H9 (cell line): Measurements from ENCODE around the gene RPL22. TPM values are rescaled to one million over a fixed set of nuclear protein-coding genes. Genes with fewer than 3 reads are reported as not detected.

ENCODE experiments used
- DNase-seq: peaks from one replicate; pipeline ENCODE4 v3.0.0-alpha.2; 2017
- H2AFZ ChIP-seq: one replicate; pipeline ENCODE4 v1.6.1; 2013; ENCODE audit warnings: mild to moderate bottlenecking, low read length, control low read depth, moderate library complexity
- H2AK5ac ChIP-seq: 2 replicates; pipeline ENCODE4 v1.6.1; 2013; ENCODE audit warnings: low read length, control low read depth, mixed read lengths; ENCODE audit not compliant: insufficient read length
- H2BK120ac ChIP-seq: one replicate; pipeline ENCODE4 v1.6.1; 2013; ENCODE audit warnings: low read depth, mild to moderate bottlenecking, low read length, control low read depth, inconsistent platforms; ENCODE audit not compliant: poor library complexity, severe bottlenecking
- H2BK12ac ChIP-seq: 2 replicates; pipeline ENCODE4 v1.6.1; 2013; ENCODE audit warnings: low read length, control low read depth, mixed read lengths, low read depth; ENCODE audit not compliant: insufficient read length
- H2BK15ac ChIP-seq: 2 replicates; pipeline ENCODE4 v1.6.1; 2013; ENCODE audit warnings: low read depth, low read length, control low read depth
- H2BK20ac ChIP-seq: one replicate; pipeline ENCODE4 v1.6.1; 2013; ENCODE audit warnings: low read depth, mild to moderate bottlenecking, low read length, control low read depth, inconsistent platforms; ENCODE audit not compliant: poor library complexity, severe bottlenecking
- H2BK5ac ChIP-seq: 2 replicates; pipeline ENCODE4 v1.6.1; 2013; ENCODE audit warnings: low read length, control low read depth, mixed read lengths; ENCODE audit not compliant: insufficient read length
- H3K14ac ChIP-seq: 2 replicates; pipeline ENCODE4 v1.6.1; 2013; ENCODE audit warnings: low read length, control low read depth; ENCODE audit not compliant: insufficient read depth
- H3K18ac ChIP-seq: 2 replicates; pipeline ENCODE4 v1.6.1; 2013; ENCODE audit warnings: low read depth, mild to moderate bottlenecking, mixed read lengths, low read length, control low read depth; ENCODE audit not compliant: insufficient read length
- H3K23ac ChIP-seq: 2 replicates; pipeline ENCODE4 v1.6.1; 2013; ENCODE audit warnings: low read length, control low read depth, mixed read lengths, low read depth; ENCODE audit not compliant: insufficient read length
- H3K23me2 ChIP-seq: 2 replicates; pipeline ENCODE4 v1.6.1; 2013; ENCODE audit warnings: low read depth, mild to moderate bottlenecking, mixed read lengths, low read length, control low read depth; ENCODE audit not compliant: insufficient read length, poor library complexity, severe bottlenecking
- H3K27ac ChIP-seq: 2 replicates; pipeline ENCODE4 v1.5.1; 2013; ENCODE audit warnings: low read length, control low read depth, mixed read lengths, low read depth; ENCODE audit not compliant: insufficient read length
- H3K27me3 ChIP-seq: 2 replicates; pipeline ENCODE4 v1.6.1; 2013; ENCODE audit warnings: low read length, control low read depth, inconsistent platforms; ENCODE audit not compliant: insufficient read depth
- H3K4ac ChIP-seq: 2 replicates; pipeline ENCODE4 v1.6.1; 2013; ENCODE audit warnings: low read depth, mild to moderate bottlenecking, control low read depth, inconsistent platforms, low read length, moderate library complexity
- H3K4me1 ChIP-seq: 2 replicates; pipeline ENCODE4 v1.6.1; 2013; ENCODE audit warnings: low read length, control low read depth, inconsistent platforms; ENCODE audit not compliant: insufficient read depth
- H3K4me2 ChIP-seq: 2 replicates; pipeline ENCODE4 v1.6.1; 2013; ENCODE audit warnings: low read length, control low read depth, mixed read lengths; ENCODE audit not compliant: insufficient read length, insufficient read depth
- H3K56ac ChIP-seq: 2 replicates; pipeline ENCODE4 v1.6.1; 2013; ENCODE audit warnings: low read depth, mild to moderate bottlenecking, mixed read lengths, low read length, control low read depth; ENCODE audit not compliant: insufficient read length
- H3K79me1 ChIP-seq: 2 replicates; pipeline ENCODE4 v1.6.1; 2013; ENCODE audit warnings: low read depth, mild to moderate bottlenecking, moderate library complexity, low read length, control low read depth, inconsistent platforms; ENCODE audit not compliant: insufficient read depth, poor library complexity, severe bottlenecking
- H3K79me2 ChIP-seq: 2 replicates; pipeline ENCODE4 v1.6.1; 2013; ENCODE audit warnings: low read length, control low read depth, inconsistent platforms; ENCODE audit not compliant: insufficient read depth
- H3K9ac ChIP-seq: 2 replicates; pipeline ENCODE4 v1.6.1; 2013; ENCODE audit warnings: low read length, control low read depth, mixed read lengths; ENCODE audit not compliant: insufficient read length; ENCODE audit errors: extremely low read depth
- H3K9me3 ChIP-seq: one replicate; pipeline ENCODE4 v1.6.1; 2013; ENCODE audit warnings: low read depth, low read length, inconsistent platforms; ENCODE audit not compliant: control insufficient read depth
- H3T11ph ChIP-seq: one replicate; pipeline ENCODE4 v1.6.1; 2013; ENCODE audit warnings: mild to moderate bottlenecking, low read length, control low read depth, inconsistent platforms
- H4K20me1 ChIP-seq: one replicate; pipeline ENCODE4 v1.6.1; 2013; ENCODE audit not compliant: control insufficient read depth, insufficient read length, insufficient read depth
- H4K5ac ChIP-seq: 2 replicates; pipeline ENCODE4 v1.6.1; 2013; ENCODE audit warnings: low read depth, mild to moderate bottlenecking, mixed read lengths, low read length, control low read depth; ENCODE audit not compliant: insufficient read length
- H4K8ac ChIP-seq: replicated peaks from 2 replicates; pipeline ENCODE4 v1.6.1; 2013; ENCODE audit warnings: low read length, control low read depth, mixed read lengths, low read depth; ENCODE audit not compliant: insufficient read length
- H4K91ac ChIP-seq: 2 replicates; pipeline ENCODE4 v1.6.1; 2013; ENCODE audit warnings: low read depth, mild to moderate bottlenecking, moderate library complexity, mixed read lengths, low read length, control low read depth; ENCODE audit not compliant: insufficient read length
- H3K27ac Mint-ChIP-seq, 3 experiments: 2 replicates in 2 of 3; 3 replicates in 1 of 3; pipeline ENCODE4 v1.8.0; 2020 to 2021; ENCODE audit warnings: mixed read lengths in 3 of 3, mild to moderate bottlenecking in 1 of 3, moderate library complexity in 1 of 3
- H3K27me3 Mint-ChIP-seq: 2 replicates; pipeline ENCODE4 v1.8.0; 2021; ENCODE audit warnings: low read depth, mild to moderate bottlenecking, moderate library complexity, mixed read lengths
- H3K36me3 Mint-ChIP-seq, 3 experiments: 2 replicates in 2 of 3; 3 replicates in 1 of 3; pipeline ENCODE4 v1.8.0; 2020 to 2021; ENCODE audit warnings: low read depth in 3 of 3, mixed read lengths in 3 of 3; ENCODE audit not compliant: insufficient read depth in 1 of 3
- H3K4me1 Mint-ChIP-seq, 2 experiments: 2 replicates each; pipeline ENCODE4 v1.8.0; 2020; ENCODE audit warnings: mixed read lengths in 2 of 2
- H3K4me3 Mint-ChIP-seq, 2 experiments: 2 replicates in 1 of 2; 3 replicates in 1 of 2; pipeline ENCODE4 v1.8.0; 2020 to 2021; ENCODE audit warnings: mild to moderate bottlenecking in 2 of 2, mixed read lengths in 2 of 2, moderate library complexity in 1 of 2
- H3K9me3 Mint-ChIP-seq, 2 experiments: 2 replicates in 1 of 2; 3 replicates in 1 of 2; pipeline ENCODE4 v1.8.0; 2020; ENCODE audit warnings: mild to moderate bottlenecking in 2 of 2, mixed read lengths in 2 of 2, moderate library complexity in 1 of 2
- WGBS: extraction: QIAGEN DNeasy Blood & Tissue Kit; methylation state at CpG from one replicate; pipeline ENCODE4 v1.1.7; 2013; ENCODE audit warnings: missing lambda C conversion rate, low lambda C conversion rate, mixed read lengths; ENCODE audit not compliant: insufficient read length; ENCODE audit errors: extremely low coverage; 5-methylcytosine and 5-hydroxymethylcytosine counted together
- total RNA-seq: library from RNA; stranded (reverse); gene quantifications from 2 replicates; pipeline ENCODE4 v1.2.1, GENCODE V29; 2021
- TF ChIP-seq, protein P1 (sequence below): fragments of 200-600 bp; sonication (generic); conservative IDR thresholded peaks from 3 replicates; pipeline ENCODE4 v1.8.0; 2021; ENCODE audit warnings: antibody characterized with exemption, mild to moderate bottlenecking

RPL22 gene
- total RNA-seq, 1 experiment from 2014 or later = 582 TPM

DNA sequence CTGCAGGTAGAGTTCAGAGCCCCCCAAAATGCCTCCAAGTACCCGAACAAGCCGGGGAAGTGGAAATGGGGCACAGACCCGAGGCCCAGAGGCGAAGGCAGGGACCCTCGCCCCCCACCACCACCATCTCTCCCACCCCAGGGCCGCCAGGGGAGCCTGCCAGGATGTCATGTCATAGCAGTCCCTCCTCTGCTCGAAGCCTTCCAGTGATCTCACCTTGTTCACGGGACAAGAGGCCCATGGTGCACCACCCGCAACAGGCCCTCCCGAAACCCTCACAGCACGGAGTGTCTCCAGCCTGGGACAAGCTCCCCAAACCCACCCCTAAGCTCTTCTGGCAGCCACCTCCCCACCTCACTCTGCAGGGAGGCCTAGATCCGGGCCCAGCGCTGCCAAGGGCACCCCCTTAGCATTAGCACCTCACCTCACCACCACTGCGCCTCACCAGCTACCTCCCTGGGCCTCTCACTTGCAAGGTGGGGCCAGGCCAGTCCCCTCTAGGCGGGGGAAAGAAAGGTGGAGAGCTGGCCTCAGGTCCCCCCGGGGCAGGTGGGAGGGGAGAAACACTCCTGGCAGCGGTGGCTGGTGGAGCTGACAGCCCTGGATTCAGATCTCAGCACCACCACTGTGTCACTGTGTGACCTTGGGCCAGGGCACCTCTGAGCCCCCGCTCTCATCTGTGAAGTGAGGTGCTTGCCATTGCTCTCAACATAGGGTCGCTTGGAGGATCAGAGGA lies 32.6 kb downstream of the RPL22 start:
- H3K18ac ChIP-seq = no peak overlapping the region
- TF ChIP-seq, protein P1, sequence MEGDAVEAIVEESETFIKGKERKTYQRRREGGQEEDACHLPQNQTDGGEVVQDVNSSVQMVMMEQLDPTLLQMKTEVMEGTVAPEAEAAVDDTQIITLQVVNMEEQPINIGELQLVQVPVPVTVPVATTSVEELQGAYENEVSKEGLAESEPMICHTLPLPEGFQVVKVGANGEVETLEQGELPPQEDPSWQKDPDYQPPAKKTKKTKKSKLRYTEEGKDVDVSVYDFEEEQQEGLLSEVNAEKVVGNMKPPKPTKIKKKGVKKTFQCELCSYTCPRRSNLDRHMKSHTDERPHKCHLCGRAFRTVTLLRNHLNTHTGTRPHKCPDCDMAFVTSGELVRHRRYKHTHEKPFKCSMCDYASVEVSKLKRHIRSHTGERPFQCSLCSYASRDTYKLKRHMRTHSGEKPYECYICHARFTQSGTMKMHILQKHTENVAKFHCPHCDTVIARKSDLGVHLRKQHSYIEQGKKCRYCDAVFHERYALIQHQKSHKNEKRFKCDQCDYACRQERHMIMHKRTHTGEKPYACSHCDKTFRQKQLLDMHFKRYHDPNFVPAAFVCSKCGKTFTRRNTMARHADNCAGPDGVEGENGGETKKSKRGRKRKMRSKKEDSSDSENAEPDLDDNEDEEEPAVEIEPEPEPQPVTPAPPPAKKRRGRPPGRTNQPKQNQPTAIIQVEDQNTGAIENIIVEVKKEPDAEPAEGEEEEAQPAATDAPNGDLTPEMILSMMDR = no peak
- no peak overlapping the region for H3K4me2 ChIP-seq
- no peaks in the 10 kb centered on the region for H3K23me2 ChIP-seq
- no peak overlapping the region for H4K8ac ChIP-seq
- no peaks in the 10 kb centered on the region for H4K20me1 ChIP-seq
- peaks cover under 1 to 13% of the 10 kb centered on the region in 2 experiments for H3K4me1 Mint-ChIP-seq
- no peaks in the 10 kb centered on the region for H3K79me1 ChIP-seq
- H3K9me3 Mint-ChIP-seq = no peaks in the 10 kb centered on the region
- no peaks in the 10 kb centered on the region for H3K4me1 ChIP-seq
- H3T11ph ChIP-seq = no peak overlapping the region
- no peak overlapping the region for H2BK15ac ChIP-seq
- H3K9me3 ChIP-seq = no peaks in the 10 kb centered on the region
- no peaks in the 10 kb centered on the region for H3K27me3 ChIP-seq
- no peak overlapping the region for H2AFZ ChIP-seq
- no peak overlapping the region for H3K56ac ChIP-seq
- H2BK20ac ChIP-seq = no peak overlapping the region
- no peak overlapping the region for H3K14ac ChIP-seq
- H4K91ac ChIP-seq = no peak overlapping the region
- H3K27ac ChIP-seq = no peak overlapping the region
- H3K23ac ChIP-seq = no peak overlapping the region
- no CpG with 5 or more reads among the region's 19 CpGs for WGBS
- H3K27ac Mint-ChIP-seq = no peak overlapping the region
- H3K36me3 Mint-ChIP-seq = no peaks in the 10 kb centered on the region
- no peak for DNase-seq
- no peak overlapping the region for H2BK5ac ChIP-seq
- no peak overlapping the region for H2BK12ac ChIP-seq
- no peak overlapping the region for H3K4me3 Mint-ChIP-seq
- no peak overlapping the region for H3K9ac ChIP-seq
- H2BK120ac ChIP-seq = no peak overlapping the region
- H3K79me2 ChIP-seq = no peaks in the 10 kb centered on the region
- no peak overlapping the region for H4K5ac ChIP-seq
- H2AK5ac ChIP-seq = no peak overlapping the region
- H3K4ac ChIP-seq = no peak overlapping the region
- H3K27me3 Mint-ChIP-seq = peaks cover 6% of the 10 kb centered on the region
